Measurements from ENCODE around the gene SLC16A9.
"Not testable (repeated sequence)": the region's sequence is repeated elsewhere in the genome, so short reads cannot be mapped to it uniquely, and the experiment has no call there.

Gene SLC16A9

GRCh38 chr10:59709395-59710125 is at the start of gene SLC16A9:
Gene SLC16A9 (minus strand): TSS chr10:59709850. CDS start chr10:59684291, 25,559 bp downstream.
- no peaks in the 10 kb centered on the region for H3K36me3 ChIP-seq (ENCODE audit: control insufficient read depth, insufficient read depth, low read length)
- peaks cover 15% of the 10 kb centered on the region for H3K4me1 ChIP-seq (ENCODE audit: control insufficient read depth, insufficient read depth, low read length)
- H3K27me3 ChIP-seq (ENCODE audit: control insufficient read depth, insufficient read depth, low read length): peaks cover 21% of the 10 kb centered on the region
- peak within 1 kb of the TSS; percentile 54 for H3K4me3 ChIP-seq (ENCODE audit: low read length)
- no peaks in the 10 kb centered on the region for H3K9me3 ChIP-seq (ENCODE audit: control insufficient read depth, low read length)
- peak within 1 kb of the TSS; percentile 68 for H3K9ac ChIP-seq (ENCODE audit: low read length)

- Histone ChIP-seq H3K4me1 (ENCODE audit: control insufficient read depth, insufficient read depth, low read length) (peaks cover 3% of the 10 kb centered on the region), H3K9ac (ENCODE audit: low read length) (no peak overlapping the region), H3K36me3 (ENCODE audit: control insufficient read depth, insufficient read depth, low read length) (no peaks in the 10 kb centered on the region), H3K27me3 (ENCODE audit: control insufficient read depth, insufficient read depth, low read length) (peaks cover 6% of the 10 kb centered on the region), H3K9me3 (ENCODE audit: control insufficient read depth, low read length) (no peaks in the 10 kb centered on the region), H3K4me3 (ENCODE audit: low read length) (no peak overlapping the region)
Measured at GRCh38 chr10:59757966-59758365, 48.3 kb upstream of the SLC16A9 start.

GRCh38 chr10:59754951-59755350 is 45.3 kb upstream of the SLC16A9 start:
- Histone ChIP-seq H3K27me3 (ENCODE audit: control insufficient read depth, insufficient read depth, low read length) (no peaks in the 10 kb centered on the region), H3K9ac (ENCODE audit: low read length) (no peak overlapping the region), H3K36me3 (ENCODE audit: control insufficient read depth, insufficient read depth, low read length) (no peaks in the 10 kb centered on the region), H3K9me3 (ENCODE audit: control insufficient read depth, low read length) (no peaks in the 10 kb centered on the region), H3K4me1 (ENCODE audit: control insufficient read depth, insufficient read depth, low read length) (no peaks in the 10 kb centered on the region), H3K4me3 (ENCODE audit: low read length) (no peak overlapping the region)

GRCh38 chr10:59753267-59753666 is 43.6 kb upstream of the SLC16A9 start, which contains the start of gene MRLN:
Gene MRLN (minus strand): TSS chr10:59753455.
- no peak within 1 kb of the TSS for H3K4me3 ChIP-seq (ENCODE audit: low read length)
- peaks cover 12% of the 10 kb centered on the region for H3K4me1 ChIP-seq (ENCODE audit: control insufficient read depth, insufficient read depth, low read length)
- no peaks in the 10 kb centered on the region for H3K9me3 ChIP-seq (ENCODE audit: control insufficient read depth, low read length)
- no peaks in the 10 kb centered on the region for H3K36me3 ChIP-seq (ENCODE audit: control insufficient read depth, insufficient read depth, low read length)
- H3K27me3 ChIP-seq (ENCODE audit: control insufficient read depth, insufficient read depth, low read length): no peaks in the 10 kb centered on the region
- no peak within 1 kb of the TSS for H3K9ac ChIP-seq (ENCODE audit: low read length)

- H3K4me3 ChIP-seq (ENCODE audit: low read length): no peak overlapping the region
- H3K4me1 ChIP-seq (ENCODE audit: control insufficient read depth, insufficient read depth, low read length): peaks cover 12% of the 10 kb centered on the region
- no peaks in the 10 kb centered on the region for H3K9me3 ChIP-seq (ENCODE audit: control insufficient read depth, low read length)
- no peak overlapping the region for H3K9ac ChIP-seq (ENCODE audit: low read length)
- H3K36me3 ChIP-seq (ENCODE audit: control insufficient read depth, insufficient read depth, low read length): no peaks in the 10 kb centered on the region
- H3K27me3 ChIP-seq (ENCODE audit: control insufficient read depth, insufficient read depth, low read length): no peaks in the 10 kb centered on the region
Measured at GRCh38 chr10:59752278-59752940, 42.8 kb upstream of the SLC16A9 start.

GRCh38 chr10:59750155-59750945 is 40.7 kb upstream of the SLC16A9 start:
- Histone ChIP-seq H3K4me1 (ENCODE audit: control insufficient read depth, insufficient read depth, low read length) (peaks cover 12% of the 10 kb centered on the region), H3K4me3 (ENCODE audit: low read length) (no peak overlapping the region), H3K27me3 (ENCODE audit: control insufficient read depth, insufficient read depth, low read length) (no peaks in the 10 kb centered on the region)

GRCh38 chr10:59748834-59749233 is 39.2 kb upstream of the SLC16A9 start:
- no peaks in the 10 kb centered on the region for H3K27me3 ChIP-seq (ENCODE audit: control insufficient read depth, insufficient read depth, low read length)
- H3K9me3 ChIP-seq (ENCODE audit: control insufficient read depth, low read length): no peaks in the 10 kb centered on the region
- H3K36me3 ChIP-seq (ENCODE audit: control insufficient read depth, insufficient read depth, low read length): no peaks in the 10 kb centered on the region
- H3K4me3 ChIP-seq (ENCODE audit: low read length): no peak overlapping the region
- no peak overlapping the region for H3K9ac ChIP-seq (ENCODE audit: low read length)
- peaks cover 12% of the 10 kb centered on the region for H3K4me1 ChIP-seq (ENCODE audit: control insufficient read depth, insufficient read depth, low read length)

More at GRCh38 chr10:59750155-59750945, 40.7 kb upstream of the SLC16A9 start:
- Histone ChIP-seq H3K9ac (ENCODE audit: low read length) (no peak overlapping the region), H3K36me3 (ENCODE audit: control insufficient read depth, insufficient read depth, low read length) (no peaks in the 10 kb centered on the region), H3K9me3 (ENCODE audit: control insufficient read depth, low read length) (no peaks in the 10 kb centered on the region)

GRCh38 chr10:59745163-59745650 is 35.6 kb upstream of the SLC16A9 start:
- no peaks in the 10 kb centered on the region for H3K9me3 ChIP-seq (ENCODE audit: control insufficient read depth, low read length)
- no peak overlapping the region for H3K9ac ChIP-seq (ENCODE audit: low read length)
- H3K36me3 ChIP-seq (ENCODE audit: control insufficient read depth, insufficient read depth, low read length): no peaks in the 10 kb centered on the region
- no peaks in the 10 kb centered on the region for H3K27me3 ChIP-seq (ENCODE audit: control insufficient read depth, insufficient read depth, low read length)
- no peak overlapping the region for H3K4me3 ChIP-seq (ENCODE audit: low read length)
- H3K4me1 ChIP-seq (ENCODE audit: control insufficient read depth, insufficient read depth, low read length): peaks cover 16% of the 10 kb centered on the region

- H3K9me3 ChIP-seq (ENCODE audit: control insufficient read depth, low read length); H3K4me3 ChIP-seq (ENCODE audit: low read length); H3K9ac ChIP-seq (ENCODE audit: low read length); H3K27me3 ChIP-seq (ENCODE audit: control insufficient read depth, insufficient read depth, low read length); H3K36me3 ChIP-seq (ENCODE audit: control insufficient read depth, insufficient read depth, low read length): not testable (repeated sequence)
- peaks cover 16% of the 10 kb centered on the region for H3K4me1 ChIP-seq (ENCODE audit: control insufficient read depth, insufficient read depth, low read length)
Measured at GRCh38 chr10:59744762-59745161, 35.1 kb upstream of the SLC16A9 start.

- not testable (repeated sequence) for H3K9me3 ChIP-seq (ENCODE audit: control insufficient read depth, low read length); H3K4me3 ChIP-seq (ENCODE audit: low read length); H3K9ac ChIP-seq (ENCODE audit: low read length); H3K27me3 ChIP-seq (ENCODE audit: control insufficient read depth, insufficient read depth, low read length); H3K36me3 ChIP-seq (ENCODE audit: control insufficient read depth, insufficient read depth, low read length)
- peaks cover 13% of the 10 kb centered on the region for H3K4me1 ChIP-seq (ENCODE audit: control insufficient read depth, insufficient read depth, low read length)
Measured at GRCh38 chr10:59744156-59744555, 34.5 kb upstream of the SLC16A9 start.

- Histone ChIP-seq H3K9ac (ENCODE audit: low read length) (no peak overlapping the region), H3K27me3 (ENCODE audit: control insufficient read depth, insufficient read depth, low read length) (no peaks in the 10 kb centered on the region), H3K4me1 (ENCODE audit: control insufficient read depth, insufficient read depth, low read length) (peaks cover 14% of the 10 kb centered on the region), H3K36me3 (ENCODE audit: control insufficient read depth, insufficient read depth, low read length) (no peaks in the 10 kb centered on the region), H3K9me3 (ENCODE audit: control insufficient read depth, low read length) (no peaks in the 10 kb centered on the region), H3K4me3 (ENCODE audit: low read length) (no peak overlapping the region)
Measured at GRCh38 chr10:59741583-59741982, 31.9 kb upstream of the SLC16A9 start.

GRCh38 chr10:59741048-59741447 is 31.4 kb upstream of the SLC16A9 start:
- H3K9me3 ChIP-seq (ENCODE audit: control insufficient read depth, low read length): no peaks in the 10 kb centered on the region
- no peak overlapping the region for H3K9ac ChIP-seq (ENCODE audit: low read length)
- no peak overlapping the region for H3K4me3 ChIP-seq (ENCODE audit: low read length)
- H3K4me1 ChIP-seq (ENCODE audit: control insufficient read depth, insufficient read depth, low read length): peaks cover 14% of the 10 kb centered on the region
- H3K27me3 ChIP-seq (ENCODE audit: control insufficient read depth, insufficient read depth, low read length): no peaks in the 10 kb centered on the region
- H3K36me3 ChIP-seq (ENCODE audit: control insufficient read depth, insufficient read depth, low read length): no peaks in the 10 kb centered on the region
